ENCODE measurements around the gene SLC45A2.
"Not testable (repeated sequence)": the region's sequence is repeated elsewhere in the genome, so short reads cannot be mapped to it uniquely, and the experiment has no call there.

The SLC45A2 gene

GRCh38 chr5:33925278-33925677 lies 59.2 kb downstream of the SLC45A2 start:
- DNase-seq (ENCODE audit: low spot score) = no peak

- no peak for DNase-seq (ENCODE audit: low spot score)
Observed at GRCh38 chr5:33921002-33921401, 63.5 kb downstream of the SLC45A2 start.

- not testable (repeated sequence) for DNase-seq (ENCODE audit: low spot score)
Observed at GRCh38 chr5:33914844-33915243, 69.6 kb downstream of the SLC45A2 start.

- DNase-seq (ENCODE audit: low spot score) = not testable (repeated sequence)
Observed at GRCh38 chr5:33906248-33906647, 78.2 kb downstream of the SLC45A2 start.

GRCh38 chr5:33905381-33905780 lies 79.1 kb downstream of the SLC45A2 start:
- no peak for DNase-seq (ENCODE audit: low spot score)

- DNase-seq (ENCODE audit: low spot score) = no peak
Observed at GRCh38 chr5:33903118-33903517, 81.4 kb downstream of the SLC45A2 start.

- no peak for DNase-seq (ENCODE audit: low spot score)
Observed at GRCh38 chr5:33901156-33901555, 83.3 kb downstream of the SLC45A2 start.

All from putamen (tissue), 1 donor.